Esophagus squamous epithelium (tissue), 4 donors: Measurements from ENCODE around the gene KSR1.

Experiments used
- POLR2A ChIP-seq, 4 donors: fragments of 450-650 bp; IDR thresholded peaks; one replicate each; pipeline ENCODE4 v1.6.1; 2017; ENCODE audit warnings: antibody characterized with exemption in 4 of 4, mild to moderate bottlenecking in 4 of 4, moderate library complexity in 3 of 4
- TF ChIP-seq, protein P1 (sequence below), 6 experiments: fragments of 450-650 bp in 4 of 6; fragments of 200-600 bp in 2 of 6; sonication (generic) in 2 of 6; IDR thresholded peaks; one replicate each; pipeline ENCODE4 v1.5.1; 2016 to 2019; ENCODE audit warnings: antibody characterized with exemption in 6 of 6, mild to moderate bottlenecking in 4 of 6, moderate library complexity in 4 of 6

DNA sequence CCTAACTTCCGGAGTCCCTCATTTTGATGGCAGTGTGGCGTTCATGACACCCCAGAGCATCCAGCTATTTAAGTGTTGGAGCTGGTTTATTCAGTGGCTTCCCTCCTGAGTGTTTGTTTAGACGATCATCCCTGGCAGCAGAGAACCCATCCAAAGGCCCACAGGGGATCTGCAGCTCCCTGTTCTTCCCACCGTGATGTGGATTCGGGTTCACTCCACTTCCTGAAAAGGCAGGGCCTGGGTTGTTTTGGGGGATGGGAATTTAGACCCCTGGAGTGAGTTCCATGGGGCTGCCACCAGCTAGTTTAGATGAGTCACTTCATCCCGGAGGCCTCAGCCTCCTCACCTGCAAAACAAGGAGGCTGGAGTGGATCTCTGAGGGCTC lies 2.3 kb downstream of the KSR1 start:
- TF ChIP-seq, protein P1, sequence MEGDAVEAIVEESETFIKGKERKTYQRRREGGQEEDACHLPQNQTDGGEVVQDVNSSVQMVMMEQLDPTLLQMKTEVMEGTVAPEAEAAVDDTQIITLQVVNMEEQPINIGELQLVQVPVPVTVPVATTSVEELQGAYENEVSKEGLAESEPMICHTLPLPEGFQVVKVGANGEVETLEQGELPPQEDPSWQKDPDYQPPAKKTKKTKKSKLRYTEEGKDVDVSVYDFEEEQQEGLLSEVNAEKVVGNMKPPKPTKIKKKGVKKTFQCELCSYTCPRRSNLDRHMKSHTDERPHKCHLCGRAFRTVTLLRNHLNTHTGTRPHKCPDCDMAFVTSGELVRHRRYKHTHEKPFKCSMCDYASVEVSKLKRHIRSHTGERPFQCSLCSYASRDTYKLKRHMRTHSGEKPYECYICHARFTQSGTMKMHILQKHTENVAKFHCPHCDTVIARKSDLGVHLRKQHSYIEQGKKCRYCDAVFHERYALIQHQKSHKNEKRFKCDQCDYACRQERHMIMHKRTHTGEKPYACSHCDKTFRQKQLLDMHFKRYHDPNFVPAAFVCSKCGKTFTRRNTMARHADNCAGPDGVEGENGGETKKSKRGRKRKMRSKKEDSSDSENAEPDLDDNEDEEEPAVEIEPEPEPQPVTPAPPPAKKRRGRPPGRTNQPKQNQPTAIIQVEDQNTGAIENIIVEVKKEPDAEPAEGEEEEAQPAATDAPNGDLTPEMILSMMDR (IDR thresholded peaks at IDR 0.05), result no peak
- no peak for TF ChIP-seq POLR2A (IDR thresholded peaks at IDR 0.05)
